Embryonic facial prominence (tissue), 1 donor: ENCODE measurements around the gene SYT15.
"Not testable (repeated sequence)": the region's sequence is repeated elsewhere in the genome, so short reads cannot be mapped to it uniquely, and the experiment has no call there.

ENCODE experiments used
- DNase-seq: peaks from one replicate; pipeline ENCODE4 v3.0.0-alpha.2; 2016; ENCODE audit errors: extremely low spot score

Gene SYT15

GRCh38 chr10:46556515-46557318 lies 22.2 kb upstream of the SYT15 start, which contains the start of gene GPRIN2:
TSS of gene GPRIN2 (minus strand) at chr10:46556658. CDS start at chr10:46550736, 5,922 bp downstream.
- DNase-seq: no peak

GRCh38 chr10:46557319-46558121 lies 21.4 kb upstream of the SYT15 start:
- no peak for DNase-seq

- DNase-seq: no peak
Observed at GRCh38 chr10:46558122-46558391, 20.9 kb upstream of the SYT15 start.

- no peak for DNase-seq
Observed at GRCh38 chr10:46558392-46559185, 20.3 kb upstream of the SYT15 start.

- DNase-seq: no peak
Observed at GRCh38 chr10:46559231-46559671, 19.7 kb upstream of the SYT15 start.

GRCh38 chr10:46560381-46560780 lies 18.5 kb upstream of the SYT15 start:
- no peak for DNase-seq

GRCh38 chr10:46560952-46561351 lies 18.0 kb upstream of the SYT15 start:
- no peak for DNase-seq

GRCh38 chr10:46565591-46566332 lies 13.2 kb upstream of the SYT15 start:
- DNase-seq: not testable (repeated sequence)

GRCh38 chr10:46567151-46567550 lies 11.8 kb upstream of the SYT15 start:
- not testable (repeated sequence) for DNase-seq

GRCh38 chr10:46570655-46571054 lies 8.3 kb upstream of the SYT15 start:
- DNase-seq: not testable (repeated sequence)

GRCh38 chr10:46572765-46573164 lies 6.2 kb upstream of the SYT15 start:
- not testable (repeated sequence) for DNase-seq

GRCh38 chr10:46573314-46573713 lies 5.6 kb upstream of the SYT15 start:
- DNase-seq: not testable (repeated sequence)

- not testable (repeated sequence) for DNase-seq
Observed at GRCh38 chr10:46573884-46574283, 5.0 kb upstream of the SYT15 start.

- DNase-seq: not testable (repeated sequence)
Observed at GRCh38 chr10:46577624-46578473, 1.1 kb upstream of the SYT15 start.

GRCh38 chr10:46579378-46579777 lies 450 bp downstream of the SYT15 start:
- not testable (repeated sequence) for DNase-seq

GRCh38 chr10:46581997-46582396 lies 3.1 kb downstream of the SYT15 start:
- DNase-seq: not testable (repeated sequence)

GRCh38 chr10:46582568-46582967 lies 3.6 kb downstream of the SYT15 start:
- not testable (repeated sequence) for DNase-seq

- not testable (repeated sequence) for DNase-seq
Observed at GRCh38 chr10:46584196-46584595, 5.3 kb downstream of the SYT15 start.

- not testable (repeated sequence) for DNase-seq
Observed at GRCh38 chr10:46585246-46585645, 6.3 kb downstream of the SYT15 start.

- DNase-seq: not testable (repeated sequence)
Observed at GRCh38 chr10:46587546-46587945, 8.6 kb downstream of the SYT15 start.
